Measurements from ENCODE around the gene CRB1.

The CRB1 gene

GRCh38 chr1:197392541-197392940 lies 124.5 kb downstream of the CRB1 start:
- no peak overlapping the region for H3K4me3 ChIP-seq (ENCODE audit: low read length)
- DNase-seq (ENCODE audit: low read depth), result no peak
- TF ChIP-seq, protein P1, sequence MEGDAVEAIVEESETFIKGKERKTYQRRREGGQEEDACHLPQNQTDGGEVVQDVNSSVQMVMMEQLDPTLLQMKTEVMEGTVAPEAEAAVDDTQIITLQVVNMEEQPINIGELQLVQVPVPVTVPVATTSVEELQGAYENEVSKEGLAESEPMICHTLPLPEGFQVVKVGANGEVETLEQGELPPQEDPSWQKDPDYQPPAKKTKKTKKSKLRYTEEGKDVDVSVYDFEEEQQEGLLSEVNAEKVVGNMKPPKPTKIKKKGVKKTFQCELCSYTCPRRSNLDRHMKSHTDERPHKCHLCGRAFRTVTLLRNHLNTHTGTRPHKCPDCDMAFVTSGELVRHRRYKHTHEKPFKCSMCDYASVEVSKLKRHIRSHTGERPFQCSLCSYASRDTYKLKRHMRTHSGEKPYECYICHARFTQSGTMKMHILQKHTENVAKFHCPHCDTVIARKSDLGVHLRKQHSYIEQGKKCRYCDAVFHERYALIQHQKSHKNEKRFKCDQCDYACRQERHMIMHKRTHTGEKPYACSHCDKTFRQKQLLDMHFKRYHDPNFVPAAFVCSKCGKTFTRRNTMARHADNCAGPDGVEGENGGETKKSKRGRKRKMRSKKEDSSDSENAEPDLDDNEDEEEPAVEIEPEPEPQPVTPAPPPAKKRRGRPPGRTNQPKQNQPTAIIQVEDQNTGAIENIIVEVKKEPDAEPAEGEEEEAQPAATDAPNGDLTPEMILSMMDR (conservative IDR thresholded peaks at IDR 0.05; ENCODE audit: low read depth, low read length), result no peak

GRCh38 chr1:197393105-197393504 lies 125.1 kb downstream of the CRB1 start:
- DNase-seq (ENCODE audit: low read depth), result no peak
- TF ChIP-seq, protein P1 (conservative IDR thresholded peaks at IDR 0.05; ENCODE audit: low read depth, low read length), result no peak
- H3K4me3 ChIP-seq (ENCODE audit: low read length), result no peak overlapping the region

GRCh38 chr1:197393772-197394171 lies 125.7 kb downstream of the CRB1 start:
- no peak for DNase-seq (ENCODE audit: low read depth)
- TF ChIP-seq, protein P1 (conservative IDR thresholded peaks at IDR 0.05; ENCODE audit: low read depth, low read length), result no peak
- H3K4me3 ChIP-seq (ENCODE audit: low read length), result no peak overlapping the region

- TF ChIP-seq, protein P1 (conservative IDR thresholded peaks at IDR 0.05; ENCODE audit: low read depth, low read length), result no peak
Measured at GRCh38 chr1:197394831-197395608, 127.0 kb downstream of the CRB1 start.

DNA sequence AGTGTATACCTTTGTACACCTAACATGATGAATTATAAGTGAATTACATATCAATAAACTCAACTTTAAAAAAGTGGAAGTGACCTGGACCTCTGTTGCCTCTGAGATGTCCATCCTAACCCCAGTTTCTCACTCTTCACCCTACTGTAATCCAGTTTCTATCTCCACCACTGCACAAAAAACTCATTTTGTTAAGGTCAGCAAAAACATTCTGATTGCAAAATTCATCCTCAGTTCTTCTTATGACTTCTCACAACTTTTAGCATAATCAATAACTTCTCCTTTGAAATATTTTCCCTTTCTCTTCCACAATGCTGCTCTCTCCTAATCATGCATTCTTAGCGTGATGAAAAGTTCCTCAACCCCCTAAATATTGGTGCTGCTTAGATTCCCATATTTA lies 129.8 kb downstream of the CRB1 start:
- H3K4me3 ChIP-seq (ENCODE audit: low read length), result no peak overlapping the region
- TF ChIP-seq, protein P1 (conservative IDR thresholded peaks at IDR 0.05; ENCODE audit: low read depth, low read length), result no peak
- no peak for DNase-seq (ENCODE audit: low read depth)

More at GRCh38 chr1:197394831-197395608, 127.0 kb downstream of the CRB1 start:
- no peak for DNase-seq (ENCODE audit: low read depth)
- H3K4me3 ChIP-seq (ENCODE audit: low read length), result no peak overlapping the region

DNA sequence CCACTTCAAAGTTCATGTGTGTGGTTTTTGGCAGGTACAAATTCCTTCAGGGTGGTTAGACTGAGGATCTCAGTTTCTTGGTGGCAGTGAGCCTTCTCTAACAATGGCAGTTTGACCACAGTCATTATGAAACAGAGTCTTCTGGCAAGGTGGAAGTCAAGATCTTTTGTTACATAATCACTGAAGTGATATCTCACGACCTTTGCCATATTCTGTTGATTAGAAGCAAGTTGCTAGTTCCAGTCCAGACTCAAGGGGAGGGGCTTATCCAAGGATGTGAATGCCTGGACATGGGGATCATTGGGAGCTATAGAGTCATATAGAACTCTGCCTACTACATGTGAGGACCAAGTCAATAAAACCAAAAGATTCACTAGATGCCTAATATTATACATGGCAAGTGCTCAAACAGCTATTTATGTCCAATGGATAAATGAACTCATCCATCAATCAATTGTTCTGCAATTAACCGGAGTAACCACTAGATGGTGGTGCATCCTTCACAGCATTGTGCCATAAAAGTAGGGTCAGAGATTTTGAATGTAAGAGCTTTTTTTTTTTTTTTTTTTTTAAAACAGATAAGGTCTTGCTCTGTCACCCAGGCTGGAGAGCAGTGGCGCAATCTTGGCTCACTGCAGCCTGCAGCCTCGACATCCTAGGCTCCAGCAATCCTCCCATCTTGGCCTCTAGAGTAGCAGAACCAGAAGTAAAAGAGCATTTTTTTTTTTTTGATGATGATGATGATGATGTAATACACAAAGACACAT lies 131.9 kb downstream of the CRB1 start:
- H3K4me3 ChIP-seq (ENCODE audit: low read length), result no peak overlapping the region
- TF ChIP-seq, protein P1 (conservative IDR thresholded peaks at IDR 0.05; ENCODE audit: low read depth, low read length), result peak; percentile 73
- no peak for DNase-seq (ENCODE audit: low read depth)
